ENCODE data around the gene PKMYT1.
"Not testable (repeated sequence)": the region's sequence is repeated elsewhere in the genome, so short reads cannot be mapped to it uniquely, and the experiment has no call there.

The PKMYT1 gene

DNA sequence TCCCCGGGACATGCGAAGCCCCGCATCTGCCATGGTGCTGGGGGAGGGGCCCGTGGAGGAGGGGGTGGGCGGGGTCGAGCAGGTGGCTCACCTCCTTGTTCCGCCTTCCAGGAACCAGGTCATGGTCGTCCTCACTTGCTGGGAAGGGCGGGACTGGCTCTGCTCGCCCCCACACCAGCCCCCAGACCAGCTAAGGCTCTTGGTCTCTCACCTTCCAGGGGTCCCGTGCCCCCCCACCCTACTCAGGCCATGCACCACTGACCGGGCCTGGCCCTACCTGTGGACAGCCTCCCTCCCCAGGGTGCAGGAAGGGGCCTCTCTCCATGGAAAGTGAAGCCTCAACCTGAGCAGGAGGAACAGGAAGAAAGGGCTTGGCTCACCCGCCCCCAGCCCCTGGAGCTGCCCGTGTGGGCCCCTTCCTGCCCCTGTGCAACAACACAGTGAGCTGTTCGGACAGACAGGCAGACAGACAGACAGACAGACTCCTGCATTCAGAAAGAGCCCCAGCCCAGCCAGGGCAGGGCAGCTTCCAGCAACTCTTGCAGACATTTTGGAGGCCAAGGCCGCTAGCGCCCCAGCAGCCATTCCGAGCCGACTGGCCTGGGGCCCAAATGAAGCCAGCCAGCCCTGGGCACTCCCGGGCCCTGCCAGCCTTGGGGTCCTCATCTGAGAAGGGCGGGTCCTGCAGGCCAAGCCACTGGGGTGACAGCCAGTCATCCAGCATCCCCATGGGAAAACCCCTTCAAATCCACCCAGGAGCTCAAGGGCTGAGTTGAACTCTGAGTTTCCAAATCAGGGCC lies 24.3 kb downstream of the PKMYT1 start:
- FAIRE-seq = no peak

DNA sequence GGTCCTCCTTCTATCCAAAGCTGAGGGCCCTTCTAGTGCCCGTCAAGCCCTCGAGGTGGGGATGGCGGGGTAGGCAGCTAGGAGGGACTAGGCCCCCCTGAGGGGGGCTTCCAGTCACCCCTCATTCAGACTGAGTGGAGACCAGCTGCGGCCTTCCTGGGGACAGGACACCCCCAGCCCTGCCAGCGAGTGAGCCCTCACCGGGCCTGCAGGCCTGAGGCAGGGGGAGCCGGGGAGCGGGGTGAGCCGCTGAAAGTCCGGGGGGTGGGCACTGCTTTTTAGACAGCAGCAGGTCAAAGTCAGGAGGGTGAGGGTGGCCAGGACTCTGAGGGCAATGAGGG lies 24.8 kb downstream of the PKMYT1 start:
- no peak for FAIRE-seq

DNA sequence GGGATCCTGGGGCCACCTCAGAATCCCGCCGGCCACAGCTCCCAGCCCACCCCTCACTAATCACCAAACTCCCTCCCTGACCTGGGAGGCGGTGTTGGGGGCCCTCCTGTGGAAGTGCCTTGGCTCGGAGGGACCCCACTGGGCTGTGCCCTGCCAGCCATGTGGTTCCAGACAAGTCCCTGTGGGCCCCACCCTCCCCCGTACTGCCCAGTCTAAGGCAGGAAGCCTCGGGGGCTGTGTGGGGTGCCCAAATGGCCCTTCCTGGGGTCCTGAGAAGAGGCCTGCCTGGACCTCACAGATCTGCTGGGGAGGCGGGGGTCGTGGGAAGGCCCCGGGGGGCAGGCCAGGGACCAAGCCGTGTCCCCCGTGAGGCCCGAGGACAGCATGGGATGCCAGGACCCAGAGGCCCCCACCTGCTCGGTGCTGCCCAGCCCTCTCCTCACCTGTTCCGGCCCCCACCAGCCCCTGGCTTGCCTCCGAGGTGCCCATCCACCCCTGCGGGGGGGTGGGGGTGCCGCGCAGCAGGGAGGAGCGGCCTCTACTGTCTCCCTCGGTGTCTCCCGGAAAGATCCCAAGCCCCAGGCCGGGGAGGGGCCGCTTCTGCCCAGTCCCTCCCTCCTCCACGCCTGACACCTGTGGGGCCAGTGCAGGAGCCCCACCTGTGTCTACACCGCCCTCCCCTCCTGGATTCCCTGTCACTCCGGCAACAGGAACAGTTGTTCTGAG lies 25.4 kb downstream of the PKMYT1 start:
- FAIRE-seq = no peak

DNA sequence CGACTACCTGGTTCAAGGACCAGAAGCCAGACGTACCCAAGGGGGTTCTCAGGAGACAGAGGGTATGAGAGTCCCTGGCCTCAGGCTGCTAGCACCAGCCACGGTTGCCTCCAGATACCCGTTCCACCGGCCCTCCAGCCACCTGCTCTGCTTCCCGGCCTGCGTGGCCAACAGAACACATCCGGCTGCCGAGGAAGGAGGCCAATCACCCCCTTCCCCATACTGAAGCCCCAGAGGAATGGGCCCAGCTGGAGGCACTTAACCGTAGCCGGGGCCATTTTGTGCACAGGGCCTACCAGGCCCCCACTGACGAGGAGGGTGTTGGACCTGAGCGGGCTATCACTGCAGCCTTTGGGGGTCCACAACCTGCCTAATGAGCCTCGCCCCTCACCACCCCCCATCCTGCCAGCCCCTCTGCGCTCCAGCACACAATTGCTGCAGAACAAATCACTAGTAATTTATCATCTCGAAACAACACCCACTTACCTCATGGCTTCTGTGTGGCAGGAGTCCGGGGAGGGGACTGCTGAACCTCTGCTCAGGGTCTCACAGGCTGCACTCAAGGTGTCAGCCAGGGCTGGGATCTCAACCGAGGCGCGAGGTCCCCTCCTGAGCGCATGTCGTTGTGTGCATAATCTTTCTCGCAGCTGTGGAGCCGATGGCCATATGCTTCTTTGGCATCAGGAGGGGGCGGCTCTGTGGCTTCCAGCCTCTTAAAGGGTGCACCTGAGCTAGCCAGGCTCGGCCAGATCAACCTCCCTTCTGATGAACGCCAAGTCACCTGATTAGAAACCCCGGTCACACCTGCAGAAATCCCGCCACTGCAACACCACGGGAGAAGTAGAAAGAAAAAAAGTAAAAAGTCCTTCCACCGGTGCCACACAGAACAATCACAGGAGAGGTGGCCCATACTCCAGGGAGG lies 26.3 kb downstream of the PKMYT1 start:
- FAIRE-seq = no peak

DNA sequence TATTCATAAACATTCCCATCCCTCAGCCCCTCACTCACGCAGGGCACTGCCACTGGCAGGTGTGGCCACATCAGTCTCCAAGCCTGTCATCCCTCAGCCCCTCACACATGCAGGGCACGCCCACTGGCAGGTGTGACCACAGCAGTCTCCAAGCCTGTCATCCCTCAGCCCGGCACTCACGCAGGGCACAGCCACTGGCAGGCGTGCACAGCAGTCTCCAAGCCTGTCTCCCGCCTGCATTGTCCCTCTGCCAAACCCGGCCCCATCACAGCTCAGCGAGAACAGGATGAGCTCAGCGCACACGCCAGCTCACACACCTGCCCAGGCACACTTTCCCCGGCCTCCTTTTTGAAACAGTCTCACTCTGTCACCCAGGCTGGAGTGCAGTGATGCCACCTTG lies 27.6 kb downstream of the PKMYT1 start:
- no peak for FAIRE-seq

DNA sequence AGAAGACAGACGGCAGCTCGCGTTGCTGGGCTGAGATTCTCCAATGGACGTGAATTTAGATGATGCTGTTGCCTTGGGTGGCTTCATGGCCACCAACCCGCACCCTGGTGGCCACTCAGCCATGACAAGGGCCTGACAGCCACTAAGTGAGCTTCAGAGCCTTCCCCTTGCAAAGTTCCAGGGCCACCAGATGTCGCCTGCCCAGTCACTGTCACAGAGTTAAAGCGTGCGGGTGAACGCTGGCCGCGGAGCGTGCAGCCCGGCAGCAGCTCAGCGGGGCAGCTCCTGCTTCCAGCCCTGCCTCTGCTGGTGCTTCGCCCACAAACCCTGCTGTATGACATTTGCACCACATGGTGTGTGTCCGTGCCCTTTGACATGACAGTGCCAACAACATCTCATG lies 29.5 kb downstream of the PKMYT1 start:
- no peak for FAIRE-seq

DNA sequence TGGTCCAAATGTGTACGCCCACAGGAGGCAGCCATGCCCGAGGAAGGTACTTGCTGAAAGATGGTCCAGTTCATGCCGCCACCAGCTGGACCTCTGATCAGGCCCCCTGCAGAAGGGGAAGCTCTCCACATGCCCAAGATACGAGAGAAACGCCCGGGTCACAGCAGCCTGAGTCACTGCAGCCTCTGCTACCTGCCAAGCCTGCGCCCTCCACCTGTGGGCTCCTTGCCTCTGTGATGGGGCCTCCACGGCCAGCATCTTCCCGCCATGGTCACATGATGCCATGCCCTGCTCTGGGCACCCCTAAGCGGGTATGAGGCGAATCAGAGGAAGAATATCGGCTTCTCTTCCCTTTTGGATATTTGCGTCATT lies 29.9 kb downstream of the PKMYT1 start:
- FAIRE-seq = no peak

DNA sequence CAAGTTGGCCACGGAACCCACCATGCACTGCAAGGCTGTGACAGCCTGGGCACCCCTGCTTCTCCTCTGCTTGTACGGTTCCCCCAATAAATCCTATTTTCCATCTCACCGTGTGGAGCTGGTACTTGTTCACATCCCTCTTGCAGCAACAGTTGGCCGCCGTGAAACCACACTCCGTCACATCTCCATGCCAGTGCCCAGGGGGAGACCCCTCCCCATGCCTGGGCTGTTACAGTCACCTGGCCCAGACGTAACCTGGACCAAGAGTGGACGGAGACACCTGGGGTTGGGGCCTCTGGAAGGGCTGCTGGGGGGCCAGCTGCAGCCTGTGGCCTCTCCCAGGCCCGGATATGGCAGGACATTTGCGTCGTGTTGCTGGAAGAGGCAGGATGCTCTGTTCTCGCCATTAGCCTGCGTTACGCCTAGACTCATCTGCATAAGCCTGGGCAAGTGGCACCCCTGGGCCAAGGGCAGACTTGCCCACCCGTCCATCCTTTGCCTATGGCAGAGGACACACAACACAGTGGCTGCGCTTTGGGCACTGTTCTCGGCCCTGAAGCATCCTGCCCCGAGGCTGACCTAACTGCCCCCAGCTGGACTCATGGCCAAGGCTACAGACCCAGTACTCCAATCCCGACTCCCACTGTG lies 30.4 kb downstream of the PKMYT1 start:
- no peak for FAIRE-seq

DNA sequence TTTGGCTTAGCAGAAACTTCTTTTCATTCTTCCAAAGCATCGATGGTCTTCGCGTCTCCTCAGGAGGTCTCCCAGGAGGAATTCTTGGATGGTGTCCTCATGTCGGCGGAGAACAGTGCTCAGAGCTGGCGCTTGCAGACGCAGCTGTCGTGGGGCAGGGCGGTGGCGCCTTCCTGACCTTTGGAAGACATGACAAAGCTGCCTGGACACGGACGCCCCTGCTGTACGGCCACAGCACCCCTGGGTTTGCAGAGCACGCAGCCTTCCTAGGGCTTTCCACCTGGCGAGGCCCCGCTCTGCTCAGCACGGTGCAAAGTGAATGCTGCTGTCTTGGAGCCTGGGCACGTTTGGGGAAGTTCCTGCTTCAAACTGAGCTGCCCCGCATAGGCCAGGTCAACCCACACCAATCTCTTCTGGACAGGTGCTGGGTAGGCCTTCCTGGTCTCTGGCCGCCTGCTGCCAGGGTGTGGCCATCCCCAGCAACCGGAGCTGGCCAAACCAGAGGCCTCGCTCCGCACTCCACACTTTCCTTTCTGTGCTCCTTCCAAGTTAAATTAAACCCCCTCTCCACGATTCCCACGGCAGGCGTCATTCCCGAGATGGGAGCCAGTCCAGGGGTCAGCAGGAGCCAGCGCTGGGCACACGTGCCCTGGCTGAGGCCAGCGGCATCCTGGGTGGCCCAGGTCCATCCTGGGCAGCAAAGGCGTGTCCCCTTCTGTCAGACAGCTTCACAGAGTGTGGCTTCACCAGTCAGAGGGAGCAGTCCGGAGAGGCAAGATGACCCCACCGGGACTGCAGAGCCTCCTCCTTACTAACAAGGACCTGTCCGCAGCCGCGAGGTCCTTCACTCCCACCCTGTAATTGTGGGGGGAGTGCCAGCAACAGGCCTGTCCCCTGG lies 31.2 kb downstream of the PKMYT1 start:
- no peak for FAIRE-seq

DNA sequence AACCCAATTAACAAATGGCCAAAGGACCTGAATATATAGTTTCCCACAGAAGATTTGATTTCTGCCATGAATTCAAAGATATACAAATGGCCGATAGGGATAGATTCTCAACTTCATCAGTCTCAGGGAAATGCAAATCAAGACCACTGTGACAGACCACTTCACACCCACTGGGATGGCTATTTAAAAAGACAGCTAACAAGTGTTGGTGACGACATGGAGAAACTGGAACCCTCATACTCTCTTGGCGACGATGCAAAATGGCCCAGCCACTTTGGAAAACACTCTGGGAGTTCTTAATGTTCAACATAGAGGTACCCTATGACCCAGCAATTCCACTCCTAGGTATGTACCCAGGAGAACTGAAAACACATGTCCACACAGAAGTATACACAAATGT lies 33.6 kb downstream of the PKMYT1 start:
- FAIRE-seq = no peak

DNA sequence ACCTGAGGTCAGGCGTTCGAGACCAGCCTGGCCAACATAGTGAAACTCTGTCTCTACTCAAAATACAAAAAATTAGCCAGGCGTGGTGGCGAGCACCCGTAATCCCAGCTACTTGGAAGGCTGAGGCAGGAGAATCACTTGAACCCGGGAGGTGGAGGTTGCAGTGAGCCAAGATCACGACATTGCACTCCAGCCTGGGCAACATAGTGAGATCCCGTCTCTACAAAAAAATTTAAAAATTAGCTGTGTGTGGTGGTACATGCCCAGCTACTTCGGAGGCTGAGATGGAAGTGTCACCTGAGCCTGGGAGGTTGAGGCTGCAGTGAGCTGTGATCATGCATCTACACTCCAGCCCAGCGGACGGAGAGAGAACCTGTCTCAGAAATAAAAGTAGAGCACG lies 36.5 kb downstream of the PKMYT1 start:
- not testable (repeated sequence) for FAIRE-seq

DNA sequence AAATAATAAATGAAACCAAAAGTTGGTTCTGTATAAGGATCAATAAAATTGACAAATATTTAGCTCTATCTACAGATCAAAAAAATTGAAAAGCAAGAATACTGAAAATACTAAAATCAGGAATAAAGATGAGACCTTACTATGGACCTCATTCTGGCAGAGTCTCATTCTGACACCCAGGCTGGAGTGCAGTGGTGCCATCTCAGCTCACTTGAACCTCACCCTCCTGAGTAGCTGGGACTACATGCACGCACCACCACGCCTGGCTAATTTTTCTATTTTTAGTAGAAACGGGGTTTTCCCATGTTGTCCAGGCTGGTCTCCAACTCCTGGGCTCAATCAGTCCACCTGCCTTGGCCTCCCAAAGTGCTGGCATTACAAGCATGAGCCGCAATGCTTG lies 38.2 kb downstream of the PKMYT1 start:
- no peak for FAIRE-seq

DNA sequence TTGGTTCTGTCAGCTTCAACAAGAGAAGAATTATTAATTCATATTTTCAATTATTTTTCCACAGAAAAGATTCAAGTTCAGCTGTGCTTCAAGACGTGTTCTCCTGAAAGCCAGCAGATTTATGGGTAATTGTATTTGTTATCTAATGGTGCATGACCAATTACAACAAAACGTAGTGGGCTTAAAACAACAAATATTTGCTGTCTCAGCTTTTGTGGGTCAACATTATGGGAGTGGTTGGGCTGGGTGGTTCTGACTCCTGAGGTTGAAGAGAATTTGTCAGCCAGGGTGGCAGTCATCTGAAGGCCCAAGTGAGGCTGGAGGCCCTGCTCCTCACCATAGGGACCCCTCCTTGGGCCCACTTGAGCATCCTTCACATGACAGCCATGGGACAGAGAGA lies 40.3 kb downstream of the PKMYT1 start:
- FAIRE-seq = no peak

DNA sequence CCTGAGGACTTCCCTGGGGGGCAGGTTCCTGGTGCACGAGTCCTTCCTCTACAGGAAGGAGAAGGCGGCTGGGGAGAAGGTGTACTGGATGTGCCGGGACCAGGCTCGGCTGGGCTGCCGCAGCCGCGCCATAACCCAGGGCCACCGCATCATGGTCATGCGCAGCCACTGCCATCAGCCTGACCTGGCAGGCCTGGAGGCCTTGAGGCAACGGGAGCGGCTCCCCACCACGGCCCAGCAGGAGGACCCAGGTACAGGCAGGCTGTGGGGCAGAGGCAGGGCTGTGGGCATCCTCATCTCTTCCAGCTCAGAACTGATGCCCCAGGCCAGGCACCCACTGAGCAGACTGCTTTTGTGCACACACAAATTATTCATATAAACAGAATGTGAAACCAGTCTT lies 42.0 kb downstream of the PKMYT1 start:
- FAIRE-seq = no peak

DNA sequence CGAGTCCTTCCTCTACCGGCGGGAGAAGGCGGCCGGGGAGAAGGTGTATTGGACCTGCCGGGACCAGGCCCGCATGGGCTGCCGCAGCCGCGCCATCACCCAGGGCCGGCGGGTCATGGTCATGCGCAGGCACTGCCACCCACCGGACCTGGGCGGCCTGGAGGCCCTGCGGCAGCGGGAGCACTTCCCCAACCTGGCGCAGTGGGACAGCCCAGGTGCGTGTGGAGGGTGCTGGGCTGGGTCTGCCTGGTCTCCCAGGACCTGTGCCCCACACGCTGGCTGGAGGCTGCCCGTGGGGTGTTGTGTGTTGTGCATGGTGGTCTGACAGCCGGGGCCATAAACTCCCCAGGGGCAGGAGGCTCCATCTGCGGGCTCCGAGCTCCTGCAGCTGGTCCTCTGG lies 43.1 kb downstream of the PKMYT1 start:
- no peak for FAIRE-seq

DNA sequence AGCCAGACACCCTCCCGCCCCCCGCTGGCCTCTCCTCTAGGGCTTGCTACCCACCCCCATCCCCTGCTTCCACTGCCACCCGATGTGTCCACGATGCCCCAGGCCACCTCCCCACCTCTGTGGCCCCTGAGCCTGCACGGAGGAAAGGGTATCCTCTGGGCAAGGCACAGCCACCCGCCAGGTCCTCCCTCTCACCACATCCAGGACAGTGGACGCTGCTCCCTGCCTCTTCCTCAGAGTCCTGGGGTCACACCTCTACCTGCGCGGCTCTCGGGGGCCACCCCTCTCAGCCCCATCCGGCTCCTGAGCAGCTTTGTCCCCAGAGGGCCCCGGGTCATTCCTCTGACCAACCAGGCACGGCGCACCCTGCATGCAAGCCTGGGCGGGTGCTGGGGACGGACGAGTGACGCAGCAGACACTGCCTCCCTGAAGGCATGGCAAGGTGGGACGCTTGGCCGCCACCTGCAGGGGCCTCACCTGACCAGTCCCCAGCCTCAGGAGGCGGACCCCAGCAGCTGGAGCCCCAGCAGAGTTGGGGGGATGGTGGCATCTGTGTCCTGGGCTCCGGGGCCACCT lies 43.7 kb downstream of the PKMYT1 start:
- no peak for FAIRE-seq

DNA sequence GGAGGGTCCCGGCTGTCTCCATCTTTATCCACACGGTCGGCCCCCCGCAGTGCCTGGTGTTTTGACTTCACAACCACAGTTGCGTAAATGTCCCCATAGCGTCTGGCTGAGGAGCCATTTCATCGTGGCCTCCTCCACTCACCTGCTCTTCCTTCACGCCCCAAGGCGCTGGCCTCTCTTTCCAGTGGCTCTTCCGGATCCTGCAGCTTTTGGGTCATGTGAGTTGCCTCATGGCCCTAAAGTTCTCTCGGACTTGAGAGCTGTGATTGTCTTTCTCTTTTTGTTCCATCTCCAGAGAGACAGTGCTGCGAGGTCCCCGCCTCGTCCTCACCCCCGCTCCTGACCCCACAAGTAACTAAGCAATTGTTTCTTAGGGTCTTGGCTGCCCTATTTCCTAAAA lies 45.8 kb downstream of the PKMYT1 start:
- FAIRE-seq = no peak

DNA sequence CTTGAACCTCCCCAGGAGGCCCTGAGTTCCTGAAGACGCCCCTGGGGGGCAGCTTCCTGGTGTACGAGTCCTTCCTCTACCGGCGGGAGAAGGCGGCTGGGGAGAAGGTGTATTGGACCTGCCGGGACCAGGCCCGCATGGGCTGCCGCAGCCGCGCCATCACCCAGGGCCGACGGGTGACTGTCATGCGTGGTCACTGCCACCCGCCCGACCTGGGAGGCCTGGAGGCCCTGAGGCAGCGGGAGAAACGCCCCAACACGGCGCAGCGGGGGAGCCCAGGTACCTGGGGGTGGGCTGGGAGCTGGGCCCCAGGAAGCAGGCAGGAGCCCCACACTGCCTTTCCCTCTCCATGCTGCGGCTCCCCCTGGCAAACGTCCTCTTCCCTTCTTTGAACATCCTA lies 46.5 kb downstream of the PKMYT1 start:
- no peak for FAIRE-seq

DNA sequence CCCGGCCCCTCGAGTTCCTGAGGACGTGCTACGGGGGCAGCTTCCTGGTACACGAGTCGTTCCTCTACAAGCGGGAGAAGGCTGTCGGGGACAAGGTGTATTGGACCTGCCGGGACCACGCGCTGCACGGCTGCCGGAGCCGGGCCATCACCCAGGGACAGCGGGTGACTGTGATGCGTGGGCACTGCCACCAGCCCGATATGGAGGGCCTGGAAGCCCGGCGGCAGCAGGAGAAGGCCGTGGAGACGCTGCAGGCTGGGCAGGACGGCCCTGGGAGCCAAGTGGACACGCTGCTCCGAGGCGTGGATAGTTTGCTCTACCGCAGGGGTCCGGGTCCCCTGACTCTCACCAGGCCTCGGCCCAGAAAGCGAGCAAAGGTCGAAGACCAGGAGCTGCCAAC lies 47.1 kb downstream of the PKMYT1 start:
- FAIRE-seq = no peak

DNA sequence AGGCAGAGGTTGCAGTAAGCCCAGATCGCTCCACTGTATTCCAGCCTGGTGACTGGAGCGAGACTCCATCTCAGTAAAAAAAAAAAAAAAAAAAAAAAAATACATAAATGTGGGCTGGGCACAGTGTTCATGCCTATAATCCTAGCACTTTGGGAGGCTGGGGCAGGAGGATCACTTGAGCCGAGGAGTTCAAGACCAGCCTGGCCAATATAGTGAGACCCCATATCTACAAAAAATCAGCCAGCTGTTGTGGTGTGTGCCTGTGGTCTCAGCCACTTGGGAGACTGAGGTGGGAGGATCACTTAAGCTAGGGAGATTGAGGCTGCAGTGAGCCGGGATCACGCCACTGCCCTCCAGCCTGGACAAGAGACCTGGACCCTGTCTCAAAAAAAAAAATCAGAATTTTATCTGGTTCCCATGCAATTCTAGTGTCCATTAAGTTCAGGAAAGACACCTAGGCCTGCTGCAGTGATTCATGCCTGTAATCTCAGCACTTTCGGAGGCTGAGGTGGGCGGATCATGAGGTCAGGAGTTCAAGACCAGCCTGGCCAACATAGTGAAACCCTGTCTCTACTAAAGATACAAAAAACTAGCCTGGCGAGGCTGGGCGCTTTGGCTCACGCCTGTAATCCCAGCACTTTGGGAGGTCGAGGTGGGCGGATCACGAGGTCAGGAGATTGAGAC lies 48.9 kb downstream of the PKMYT1 start:
- FAIRE-seq = not testable (repeated sequence)

DNA sequence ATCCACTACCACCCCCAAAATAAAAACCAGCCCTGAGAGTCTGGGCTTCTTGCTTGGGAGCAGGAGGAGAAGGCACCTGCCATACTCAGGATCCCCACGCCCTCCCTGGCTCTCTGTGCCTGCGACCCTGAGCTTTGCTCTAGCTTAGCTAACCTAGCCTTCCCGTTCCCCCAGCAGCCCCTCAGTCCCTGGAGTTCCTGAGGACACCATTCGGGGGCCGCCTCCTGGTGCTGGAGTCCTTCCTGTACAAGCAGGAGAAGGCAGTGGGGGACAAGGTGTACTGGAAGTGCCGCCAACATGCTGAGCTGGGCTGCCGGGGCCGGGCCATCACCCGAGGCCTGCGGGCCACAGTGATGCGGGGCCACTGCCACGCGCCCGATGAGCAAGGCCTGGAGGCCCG lies 50.0 kb downstream of the PKMYT1 start:
- FAIRE-seq = no peak
